Chondrocyte (in vitro differentiated cells): Measurements from ENCODE around the gene FAM107B. TPM values are rescaled to one million over a fixed set of nuclear protein-coding genes. Genes with fewer than 3 reads are reported as not detected.

ENCODE experiments used
- DNase-seq: peaks from one replicate; pipeline ENCODE4 v3.0.0; 2021; ENCODE audit warnings: mixed read lengths, low spot score
- H3K27ac Mint-ChIP-seq: one replicate; pipeline ENCODE4 v1.8.0; 2021; ENCODE audit warnings: mild to moderate bottlenecking, moderate library complexity, mixed read lengths; ENCODE audit not compliant: unreplicated experiment
- H3K27me3 Mint-ChIP-seq: 2 replicates; pipeline ENCODE4 v1.8.0; 2021; ENCODE audit warnings: low read depth, mixed read lengths
- H3K36me3 Mint-ChIP-seq: 2 replicates; pipeline ENCODE4 v1.8.0; 2021; ENCODE audit warnings: low read depth, mixed read lengths
- H3K4me1 Mint-ChIP-seq: 2 replicates; pipeline ENCODE4 v1.8.0; 2021; ENCODE audit warnings: low read depth, mild to moderate bottlenecking, mixed read lengths
- H3K4me3 Mint-ChIP-seq: one replicate; pipeline ENCODE4 v1.8.0; 2021; ENCODE audit warnings: mild to moderate bottlenecking, moderate library complexity, mixed read lengths; ENCODE audit not compliant: unreplicated experiment
- H3K9me3 Mint-ChIP-seq: 2 replicates; pipeline ENCODE4 v1.8.0; 2021; ENCODE audit warnings: low read depth, mixed read lengths
- total RNA-seq: library from RNA; stranded (reverse); gene quantifications from 3 replicates; pipeline ENCODE4 v1.2.1, GENCODE V29; 2021
- TF ChIP-seq, protein P1 (sequence below): fragments of 200-600 bp; sonication (generic); IDR thresholded peaks from 2 replicates; pipeline ENCODE4 v1.5.0; 2021; ENCODE audit warnings: antibody characterized with exemption, mild to moderate bottlenecking, moderate library complexity

Gene FAM107B
- total RNA-seq, 1 donor from 2014 or later, result 29.1 TPM

DNA sequence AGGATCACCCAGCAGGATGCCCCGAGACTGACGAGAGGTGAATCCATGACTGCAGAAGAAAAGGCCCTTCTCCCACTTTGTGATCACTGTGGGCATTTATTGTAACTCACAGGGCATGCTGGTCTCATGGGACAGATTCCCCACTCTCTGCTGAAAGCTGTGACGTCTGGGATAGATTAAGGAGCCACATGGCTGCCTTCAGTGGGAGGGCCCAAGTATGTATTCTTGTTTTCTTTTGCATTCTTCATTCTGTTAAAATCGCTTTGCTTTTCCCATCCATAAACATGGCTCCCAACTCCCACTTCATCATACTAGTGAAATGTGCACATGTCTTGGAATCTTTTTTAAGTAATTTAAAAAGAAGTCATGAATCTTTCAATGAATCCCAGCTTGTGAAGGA, 67.2 kb downstream of the FAM107B start:
- Mint-ChIP-seq H3K4me1 (peaks cover 13% of the 10 kb centered on the region), H3K27me3 (no peaks in the 10 kb centered on the region), H3K27ac (peak overlapping the region; percentile 24), H3K36me3 (no peaks in the 10 kb centered on the region), H3K9me3 (no peaks in the 10 kb centered on the region), H3K4me3 (no peak overlapping the region)
- TF ChIP-seq, protein P1, sequence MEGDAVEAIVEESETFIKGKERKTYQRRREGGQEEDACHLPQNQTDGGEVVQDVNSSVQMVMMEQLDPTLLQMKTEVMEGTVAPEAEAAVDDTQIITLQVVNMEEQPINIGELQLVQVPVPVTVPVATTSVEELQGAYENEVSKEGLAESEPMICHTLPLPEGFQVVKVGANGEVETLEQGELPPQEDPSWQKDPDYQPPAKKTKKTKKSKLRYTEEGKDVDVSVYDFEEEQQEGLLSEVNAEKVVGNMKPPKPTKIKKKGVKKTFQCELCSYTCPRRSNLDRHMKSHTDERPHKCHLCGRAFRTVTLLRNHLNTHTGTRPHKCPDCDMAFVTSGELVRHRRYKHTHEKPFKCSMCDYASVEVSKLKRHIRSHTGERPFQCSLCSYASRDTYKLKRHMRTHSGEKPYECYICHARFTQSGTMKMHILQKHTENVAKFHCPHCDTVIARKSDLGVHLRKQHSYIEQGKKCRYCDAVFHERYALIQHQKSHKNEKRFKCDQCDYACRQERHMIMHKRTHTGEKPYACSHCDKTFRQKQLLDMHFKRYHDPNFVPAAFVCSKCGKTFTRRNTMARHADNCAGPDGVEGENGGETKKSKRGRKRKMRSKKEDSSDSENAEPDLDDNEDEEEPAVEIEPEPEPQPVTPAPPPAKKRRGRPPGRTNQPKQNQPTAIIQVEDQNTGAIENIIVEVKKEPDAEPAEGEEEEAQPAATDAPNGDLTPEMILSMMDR, result no peak
- no peak for DNase-seq

DNA sequence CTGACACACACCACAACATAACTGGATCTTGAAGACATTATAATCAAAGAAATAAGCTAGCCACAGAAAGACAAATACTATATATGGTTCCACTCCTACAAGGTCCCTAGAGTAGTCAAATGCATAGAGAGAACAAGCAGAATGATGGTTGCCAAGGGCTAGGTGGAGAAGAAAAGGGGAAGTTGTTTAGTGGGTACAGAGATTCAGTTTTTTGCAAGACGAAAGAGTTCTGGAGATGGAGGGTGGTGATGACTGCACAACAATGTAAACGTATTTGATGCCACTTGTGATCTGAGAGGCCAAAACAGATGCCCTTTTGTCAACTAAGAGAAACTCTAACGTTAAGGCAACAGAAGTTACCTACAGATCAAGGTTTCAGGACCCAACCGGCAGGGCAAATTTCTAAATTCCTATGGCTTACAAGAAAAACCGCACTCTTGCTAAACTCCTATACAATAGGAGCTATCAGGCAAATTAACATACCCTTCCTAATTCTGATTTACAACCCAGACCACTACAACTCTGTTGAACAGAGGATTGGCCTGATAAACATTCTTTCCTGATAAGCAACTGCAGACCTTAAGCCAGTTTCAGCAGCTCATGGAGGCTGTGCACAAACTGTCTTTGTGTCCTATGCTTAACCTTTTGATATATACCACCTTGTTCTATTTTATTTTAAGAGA, 69.0 kb downstream of the FAM107B start:
- Mint-ChIP-seq H3K4me3 (no peak overlapping the region), H3K36me3 (no peaks in the 10 kb centered on the region), H3K27ac (no peak overlapping the region), H3K27me3 (no peaks in the 10 kb centered on the region), H3K9me3 (no peaks in the 10 kb centered on the region), H3K4me1 (peaks cover 10% of the 10 kb centered on the region)
- no peak for DNase-seq
- TF ChIP-seq, protein P1, result no peak

DNA sequence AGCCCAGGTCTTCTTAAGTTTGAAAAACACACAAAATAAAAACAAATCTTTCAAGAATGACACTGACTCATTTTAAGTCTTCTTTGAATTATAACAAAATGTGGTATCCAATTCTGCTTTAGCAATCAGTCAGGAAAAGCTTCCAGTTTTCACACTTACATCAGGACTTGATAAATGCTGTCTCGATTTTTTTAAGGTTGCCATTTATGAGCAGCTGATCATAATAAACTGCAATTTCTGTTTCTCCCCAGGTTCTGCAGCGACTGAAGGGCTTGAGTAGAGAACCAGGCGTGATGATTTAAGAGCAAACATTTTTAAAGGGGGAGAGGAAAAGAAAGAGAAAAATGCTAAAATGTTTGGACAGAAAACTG, 71.1 kb downstream of the FAM107B start:
- DNase-seq, result no peak
- H3K4me3 Mint-ChIP-seq, result no peak overlapping the region
- no peaks in the 10 kb centered on the region for H3K27me3 Mint-ChIP-seq
- H3K36me3 Mint-ChIP-seq, result no peaks in the 10 kb centered on the region
- H3K27ac Mint-ChIP-seq, result no peak overlapping the region
- TF ChIP-seq, protein P1, result no peak
- H3K4me1 Mint-ChIP-seq, result peaks cover 10% of the 10 kb centered on the region
- H3K9me3 Mint-ChIP-seq, result peaks cover 7% of the 10 kb centered on the region

DNA sequence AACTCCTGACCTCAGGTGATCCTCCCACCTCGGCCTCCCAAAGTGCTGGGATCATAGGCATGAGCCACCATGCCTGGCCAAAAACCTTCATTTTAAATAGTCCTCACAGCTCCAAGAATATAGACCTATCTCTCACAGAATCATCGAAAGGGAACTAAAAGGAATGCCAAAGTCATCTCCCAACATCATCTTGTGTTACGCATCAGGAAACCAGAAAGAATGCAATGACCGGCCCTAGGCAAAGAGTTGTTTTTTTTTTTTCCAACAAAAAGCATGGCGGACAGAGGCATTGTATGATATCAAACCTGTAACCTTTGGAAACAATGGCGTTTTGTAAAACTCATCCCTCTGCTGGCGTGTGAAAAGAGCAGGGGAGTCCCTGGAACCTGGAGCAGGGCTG, 73.2 kb downstream of the FAM107B start:
- Mint-ChIP-seq H3K27ac (no peak overlapping the region), H3K36me3 (no peaks in the 10 kb centered on the region), H3K27me3 (no peaks in the 10 kb centered on the region), H3K4me3 (no peak overlapping the region), H3K4me1 (no peaks in the 10 kb centered on the region), H3K9me3 (peaks cover 7% of the 10 kb centered on the region)
- DNase-seq, result no peak
- TF ChIP-seq, protein P1, result no peak

DNA sequence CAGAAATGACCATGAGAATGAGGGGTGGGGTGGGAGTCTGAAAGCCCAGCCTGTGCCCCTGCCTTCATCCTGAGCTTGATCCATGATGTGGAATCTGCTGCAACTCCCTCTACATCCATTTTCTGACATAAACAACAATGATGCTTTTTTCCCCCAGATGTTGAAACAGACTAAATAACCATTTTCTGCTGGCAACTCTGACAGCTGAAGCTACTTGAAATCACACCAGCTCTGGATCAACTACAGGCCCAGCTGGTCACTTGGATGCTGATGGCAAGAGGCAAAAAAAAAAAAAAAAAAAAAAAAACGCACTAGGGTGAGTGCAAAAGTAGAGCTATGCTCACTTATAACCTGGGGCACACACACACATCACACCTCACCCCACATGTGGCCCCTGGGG, 74.2 kb downstream of the FAM107B start:
- H3K27me3 Mint-ChIP-seq, result no peaks in the 10 kb centered on the region
- H3K9me3 Mint-ChIP-seq, result peaks cover 7% of the 10 kb centered on the region
- no peak for DNase-seq

More for the DNA sequence above, 74.2 kb downstream of the FAM107B start:
- Mint-ChIP-seq H3K4me1 (no peaks in the 10 kb centered on the region), H3K36me3 (no peaks in the 10 kb centered on the region), H3K27ac (no peak overlapping the region), H3K4me3 (no peak overlapping the region)
- TF ChIP-seq, protein P1, result no peak
